Globus pallidus (tissue), 1 donor: ENCODE measurements around the gene F3.

ENCODE experiments used
- DNase-seq: peaks from one replicate; pipeline ENCODE4 v3.0.0-alpha.2; 2015; ENCODE audit warnings: low spot score

Gene F3

GRCh38 chr1:94552071-94552586, 10.6 kb upstream of the F3 start:
- DNase-seq: no peak

- no peak for DNase-seq
Observed at GRCh38 chr1:94551449-94551848, 9.9 kb upstream of the F3 start.

- DNase-seq: no peak
Observed at GRCh38 chr1:94550800-94551241, 9.3 kb upstream of the F3 start.

- no peak for DNase-seq
Observed at GRCh38 chr1:94550396-94550795, 8.8 kb upstream of the F3 start.

GRCh38 chr1:94549706-94550105, 8.1 kb upstream of the F3 start:
- no peak for DNase-seq

- no peak for DNase-seq
Observed at GRCh38 chr1:94544706-94545490, 3.3 kb upstream of the F3 start.

- DNase-seq: no peak
Observed at GRCh38 chr1:94543893-94544635, 2.5 kb upstream of the F3 start.

- DNase-seq: no peak
Observed at GRCh38 chr1:94543001-94543400, 1.4 kb upstream of the F3 start.

GRCh38 chr1:94542088-94542870, 720 bp upstream of the F3 start:
- peak; percentile 42 for DNase-seq

- no peak for DNase-seq
Observed at GRCh38 chr1:94540440-94541245, 916 bp downstream of the F3 start.

- no peak for DNase-seq
Observed at GRCh38 chr1:94539496-94539895, 2.1 kb downstream of the F3 start.

GRCh38 chr1:94538243-94538827, 3.2 kb downstream of the F3 start:
- no peak for DNase-seq

GRCh38 chr1:94537254-94537653, 4.3 kb downstream of the F3 start:
- DNase-seq: no peak

- DNase-seq: no peak
Observed at GRCh38 chr1:94535879-94536278, 5.7 kb downstream of the F3 start.

- DNase-seq: no peak
Observed at GRCh38 chr1:94535095-94535494, 6.5 kb downstream of the F3 start.

GRCh38 chr1:94532077-94532476, 9.5 kb downstream of the F3 start:
- DNase-seq: no peak

GRCh38 chr1:94531664-94532063, 9.9 kb downstream of the F3 start:
- DNase-seq: no peak

- no peak for DNase-seq
Observed at GRCh38 chr1:94530373-94530878, 11.1 kb downstream of the F3 start.

GRCh38 chr1:94529416-94529815, 12.1 kb downstream of the F3 start:
- DNase-seq: no peak

- DNase-seq: no peak
Observed at GRCh38 chr1:94528826-94529225, 12.7 kb downstream of the F3 start.

GRCh38 chr1:94528299-94528698, 13.3 kb downstream of the F3 start:
- no peak for DNase-seq
